ENCODE measurements around the gene SERPINE2. TPM values are rescaled to one million over a fixed set of nuclear protein-coding genes. Genes with fewer than 3 reads are reported as not detected.

Gene SERPINE2
- total and polyA plus RNA-seq, 4 donors = 4.2 to 61.4 (median 11.7) TPM

DNA sequence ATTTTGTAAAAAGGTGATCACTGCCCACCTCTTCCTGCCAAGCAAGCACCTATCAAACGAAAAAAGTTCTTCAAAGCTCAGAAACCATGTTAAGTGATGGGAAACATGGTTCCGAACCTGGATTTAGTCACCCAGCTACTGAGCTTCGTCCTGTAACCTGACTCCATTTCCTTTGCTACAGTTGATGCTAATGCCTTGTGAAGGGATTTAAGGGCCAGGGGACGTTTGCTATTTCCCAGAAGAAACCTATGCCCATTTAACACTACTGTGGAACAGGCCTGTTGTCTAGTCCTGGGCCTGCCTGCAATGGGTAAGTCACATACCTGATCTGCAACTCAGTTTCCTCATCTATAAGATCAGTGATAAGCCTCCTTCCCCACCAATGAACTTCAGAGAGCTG is 14.8 kb downstream of the SERPINE2 start:
- 71 to 90% methylated on average over 4 of the region's 4 CpGs for WGBS, 2 donors
- Histone ChIP-seq H3K4me1 (ENCODE audit: control insufficient read depth in 5 of 5, insufficient read depth in 5 of 5, low read length in 5 of 5) (no peaks in the 10 kb centered on the region), H3K36me3 (ENCODE audit: control insufficient read depth in 4 of 4, insufficient read depth in 4 of 4, low read length in 4 of 4) (peaks cover 0 to 3% (median 0%) of the 10 kb centered on the region in 4 donors), H3K27me3 (ENCODE audit: control insufficient read depth in 3 of 3, insufficient read depth in 3 of 3, low read length in 2 of 3) (no peaks in the 10 kb centered on the region), H3K27ac (ENCODE audit: low read depth in 1 of 2, low read length in 1 of 2) (no peak overlapping the region), H3K4me3 (no peak overlapping the region), H3K9ac (ENCODE audit: insufficient read depth in 1 of 2, low read length in 2 of 2) (no peak overlapping the region), H3K9me3 (ENCODE audit: control insufficient read depth in 4 of 4, insufficient read depth in 3 of 4, low read length in 3 of 4) (no peaks in the 10 kb centered on the region)
- DNase-seq (no peak), ATAC-seq (ENCODE audit: insufficient read depth, low FRiP score) (no peak)
- TF ChIP-seq, protein P1, sequence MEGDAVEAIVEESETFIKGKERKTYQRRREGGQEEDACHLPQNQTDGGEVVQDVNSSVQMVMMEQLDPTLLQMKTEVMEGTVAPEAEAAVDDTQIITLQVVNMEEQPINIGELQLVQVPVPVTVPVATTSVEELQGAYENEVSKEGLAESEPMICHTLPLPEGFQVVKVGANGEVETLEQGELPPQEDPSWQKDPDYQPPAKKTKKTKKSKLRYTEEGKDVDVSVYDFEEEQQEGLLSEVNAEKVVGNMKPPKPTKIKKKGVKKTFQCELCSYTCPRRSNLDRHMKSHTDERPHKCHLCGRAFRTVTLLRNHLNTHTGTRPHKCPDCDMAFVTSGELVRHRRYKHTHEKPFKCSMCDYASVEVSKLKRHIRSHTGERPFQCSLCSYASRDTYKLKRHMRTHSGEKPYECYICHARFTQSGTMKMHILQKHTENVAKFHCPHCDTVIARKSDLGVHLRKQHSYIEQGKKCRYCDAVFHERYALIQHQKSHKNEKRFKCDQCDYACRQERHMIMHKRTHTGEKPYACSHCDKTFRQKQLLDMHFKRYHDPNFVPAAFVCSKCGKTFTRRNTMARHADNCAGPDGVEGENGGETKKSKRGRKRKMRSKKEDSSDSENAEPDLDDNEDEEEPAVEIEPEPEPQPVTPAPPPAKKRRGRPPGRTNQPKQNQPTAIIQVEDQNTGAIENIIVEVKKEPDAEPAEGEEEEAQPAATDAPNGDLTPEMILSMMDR (IDR thresholded peaks at IDR 0.05; ENCODE audit: control extremely low read depth, extremely low read depth) = no peak

DNA sequence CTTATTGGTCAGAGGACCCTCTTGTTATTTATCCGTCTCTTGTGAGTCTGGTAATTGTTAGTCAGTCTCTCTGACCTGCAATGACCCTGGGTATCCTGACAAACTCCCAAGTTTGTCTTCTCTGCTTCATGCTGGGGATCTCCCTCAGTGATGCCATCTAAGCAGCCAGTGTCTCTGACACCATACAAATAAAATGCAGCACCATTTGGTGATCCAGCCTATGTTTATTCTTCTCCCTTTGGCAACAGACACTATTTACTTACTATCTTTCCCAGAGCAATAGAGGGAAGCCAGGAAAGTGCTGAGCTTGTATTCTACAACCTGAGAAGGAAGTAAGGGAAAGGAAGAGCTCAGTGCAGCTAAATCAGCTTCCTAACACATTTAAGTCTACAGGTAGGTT is 15.9 kb downstream of the SERPINE2 start:
- no peak for DNase-seq
- Histone ChIP-seq H3K4me3 (no peak overlapping the region), H3K9me3 (ENCODE audit: control insufficient read depth in 4 of 4, insufficient read depth in 3 of 4, low read length in 3 of 4) (no peaks in the 10 kb centered on the region), H3K4me1 (ENCODE audit: control insufficient read depth in 5 of 5, insufficient read depth in 5 of 5, low read length in 5 of 5) (no peaks in the 10 kb centered on the region), H3K27me3 (ENCODE audit: control insufficient read depth in 3 of 3, insufficient read depth in 3 of 3, low read length in 2 of 3) (no peaks in the 10 kb centered on the region), H3K9ac (ENCODE audit: insufficient read depth in 1 of 2, low read length in 2 of 2) (no peak overlapping the region), H3K27ac (ENCODE audit: low read depth in 1 of 2, low read length in 1 of 2) (no peak overlapping the region), H3K36me3 (ENCODE audit: control insufficient read depth in 4 of 4, insufficient read depth in 4 of 4, low read length in 4 of 4) (peaks cover 0 to 3% (median 0%) of the 10 kb centered on the region in 4 donors)
- 80 to 96% methylated on average over 1 of the region's 1 CpG for WGBS, 2 donors
- no peak for ATAC-seq (ENCODE audit: insufficient read depth, low FRiP score)
- TF ChIP-seq, protein P1 (IDR thresholded peaks at IDR 0.05; ENCODE audit: control extremely low read depth, extremely low read depth) = no peak

DNA sequence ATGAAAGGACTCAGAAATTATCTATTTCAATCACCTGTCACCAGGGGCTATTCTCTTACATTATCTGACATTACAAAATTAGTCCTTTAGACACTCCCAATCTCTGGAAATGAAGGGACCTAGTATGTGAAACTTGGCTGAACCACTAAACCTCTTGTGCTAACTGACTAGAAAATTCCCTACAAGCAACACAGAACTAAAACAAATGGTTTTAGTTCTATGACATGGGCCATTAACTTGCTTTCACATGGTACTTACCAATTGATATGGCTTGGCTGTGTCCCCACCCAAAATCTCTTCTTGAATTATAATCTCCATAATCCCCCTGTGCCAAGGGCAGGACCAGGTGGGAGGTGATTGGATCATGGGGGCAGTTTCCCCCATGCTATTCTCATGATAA is 16.6 kb downstream of the SERPINE2 start:
- Histone ChIP-seq H3K27me3 (ENCODE audit: control insufficient read depth in 3 of 3, insufficient read depth in 3 of 3, low read length in 2 of 3) (no peaks in the 10 kb centered on the region), H3K27ac (ENCODE audit: low read depth in 1 of 2, low read length in 1 of 2) (no peak overlapping the region), H3K4me1 (ENCODE audit: control insufficient read depth in 5 of 5, insufficient read depth in 5 of 5, low read length in 5 of 5) (no peaks in the 10 kb centered on the region), H3K36me3 (ENCODE audit: control insufficient read depth in 4 of 4, insufficient read depth in 4 of 4, low read length in 4 of 4) (peaks cover 0 to 3% (median 0%) of the 10 kb centered on the region in 4 donors), H3K9ac (ENCODE audit: insufficient read depth in 1 of 2, low read length in 2 of 2) (no peak overlapping the region), H3K9me3 (ENCODE audit: control insufficient read depth in 4 of 4, insufficient read depth in 3 of 4, low read length in 3 of 4) (no peaks in the 10 kb centered on the region), H3K4me3 (no peak overlapping the region)
- ATAC-seq (ENCODE audit: insufficient read depth, low FRiP score) (no peak), DNase-seq (no peak)
- TF ChIP-seq, protein P1 (IDR thresholded peaks at IDR 0.05; ENCODE audit: control extremely low read depth, extremely low read depth) = no peak

DNA sequence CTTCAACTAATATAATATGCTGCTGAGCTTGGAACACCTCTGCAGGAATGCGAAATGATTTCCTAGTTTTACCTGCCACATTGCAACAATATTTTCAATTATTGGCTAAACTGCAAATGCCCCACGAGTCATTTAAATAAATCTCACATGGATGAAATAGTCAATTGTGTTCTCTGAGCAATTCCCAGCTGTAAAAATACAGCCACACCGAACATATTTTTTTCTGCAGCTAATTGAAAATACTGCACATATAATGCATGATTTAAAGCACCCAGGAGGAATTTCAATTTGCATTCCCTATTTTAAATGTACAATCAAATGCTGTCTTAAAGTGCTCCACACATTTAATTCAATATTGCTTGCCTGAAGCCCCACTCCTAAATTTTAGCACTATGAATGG is 18.6 kb downstream of the SERPINE2 start:
- DNase-seq (no peak), ATAC-seq (ENCODE audit: insufficient read depth, low FRiP score) (no peak)
- TF ChIP-seq, protein P1 (IDR thresholded peaks at IDR 0.05; ENCODE audit: control extremely low read depth, extremely low read depth) = no peak
- no peaks in the 10 kb centered on the region for H3K27me3 ChIP-seq (ENCODE audit: control insufficient read depth in 3 of 3, insufficient read depth in 3 of 3, low read length in 2 of 3)
- no peaks in the 10 kb centered on the region for H3K9me3 ChIP-seq (ENCODE audit: control insufficient read depth in 4 of 4, insufficient read depth in 3 of 4, low read length in 3 of 4)
- no peaks in the 10 kb centered on the region for H3K4me1 ChIP-seq (ENCODE audit: control insufficient read depth in 5 of 5, insufficient read depth in 5 of 5, low read length in 5 of 5)
- 91 to 98% methylated on average over 3 of the region's 3 CpGs for WGBS, 2 donors
- H3K4me3 ChIP-seq = no peak overlapping the region
- H3K27ac ChIP-seq (ENCODE audit: low read depth in 1 of 2, low read length in 1 of 2) = no peak overlapping the region
- H3K9ac ChIP-seq (ENCODE audit: insufficient read depth in 1 of 2, low read length in 2 of 2) = no peak overlapping the region
- H3K36me3 ChIP-seq (ENCODE audit: control insufficient read depth in 4 of 4, insufficient read depth in 4 of 4, low read length in 4 of 4) = no peaks in the 10 kb centered on the region

Measured in lung (tissue), 12 donors.